Osteocyte (in vitro differentiated cells): ENCODE results near the gene DHRS7. TPM values are rescaled to one million over a fixed set of nuclear protein-coding genes. Genes with fewer than 3 reads are reported as not detected.
"Not testable (repeated sequence)": the region's sequence is repeated elsewhere in the genome, so short reads cannot be mapped to it uniquely, and the experiment has no call there.

ENCODE experiments used
- DNase-seq: peaks from one replicate; pipeline ENCODE4 v3.0.0; 2021; ENCODE audit warnings: mixed read lengths; ENCODE audit not compliant: unreplicated experiment; ENCODE audit errors: extremely low spot score
- H3K27ac Mint-ChIP-seq: one replicate; pipeline ENCODE4 v1.8.0; 2021; ENCODE audit warnings: mild to moderate bottlenecking, mixed read lengths; ENCODE audit not compliant: unreplicated experiment
- H3K27me3 Mint-ChIP-seq: one replicate; pipeline ENCODE4 v1.8.0; 2021; ENCODE audit warnings: mixed read lengths; ENCODE audit not compliant: unreplicated experiment
- H3K36me3 Mint-ChIP-seq: one replicate; pipeline ENCODE4 v1.8.0; 2021; ENCODE audit warnings: mixed read lengths; ENCODE audit not compliant: unreplicated experiment
- H3K4me1 Mint-ChIP-seq: one replicate; pipeline ENCODE4 v1.8.0; 2021; ENCODE audit warnings: mixed read lengths; ENCODE audit not compliant: unreplicated experiment
- H3K4me3 Mint-ChIP-seq: one replicate; pipeline ENCODE4 v1.8.0; 2021; ENCODE audit warnings: mild to moderate bottlenecking, moderate library complexity, mixed read lengths; ENCODE audit not compliant: unreplicated experiment
- H3K9me3 Mint-ChIP-seq: one replicate; pipeline ENCODE4 v1.8.0; 2021; ENCODE audit warnings: mixed read lengths; ENCODE audit not compliant: unreplicated experiment
- CTCF ChIP-seq: fragments of 200-600 bp; sonication (generic); IDR thresholded peaks from 2 replicates; pipeline ENCODE4 v1.5.0; 2021; ENCODE audit warnings: antibody characterized with exemption, mild to moderate bottlenecking, moderate library complexity
- total RNA-seq: library from RNA; stranded (reverse); gene quantifications from 2 replicates; pipeline ENCODE4 v1.2.1, GENCODE V29; 2021

Gene DHRS7
- total RNA-seq, 1 donor from 2014 or later, result 45.5 TPM

DNA sequence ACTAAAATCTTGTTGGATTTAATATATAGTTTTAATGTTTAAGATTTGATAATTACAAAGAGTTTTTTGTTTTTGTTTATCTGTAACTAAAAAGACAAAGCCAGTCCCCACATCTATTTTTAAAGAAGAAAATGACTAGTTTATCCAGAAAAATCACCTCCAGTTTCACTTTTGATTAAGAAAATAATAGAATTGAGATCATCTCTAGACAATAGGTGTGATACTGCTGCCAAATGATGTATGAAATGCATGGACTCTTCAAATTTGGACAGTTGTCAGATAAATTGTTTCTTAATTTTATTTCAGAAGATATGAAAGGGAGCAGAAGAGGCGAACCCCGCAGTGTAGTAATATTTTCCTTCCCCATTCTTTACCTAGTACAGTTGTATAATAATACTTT, 53.5 kb downstream of the DHRS7 start:
- H3K9me3 Mint-ChIP-seq, result no peaks in the 10 kb centered on the region
- H3K4me3 Mint-ChIP-seq, result no peak overlapping the region
- H3K4me1 Mint-ChIP-seq, result peaks cover 9% of the 10 kb centered on the region
- peaks cover 27% of the 10 kb centered on the region for H3K36me3 Mint-ChIP-seq
- DNase-seq, result no peak
- H3K27me3 Mint-ChIP-seq, result no peaks in the 10 kb centered on the region
- no peak for TF ChIP-seq CTCF
- no peak overlapping the region for H3K27ac Mint-ChIP-seq

- no peak overlapping the region for H3K4me3 Mint-ChIP-seq
- H3K36me3 Mint-ChIP-seq, result peaks cover 21% of the 10 kb centered on the region
- H3K27ac Mint-ChIP-seq, result no peak overlapping the region
- DNase-seq, result no peak
- no peaks in the 10 kb centered on the region for H3K27me3 Mint-ChIP-seq
- no peak for TF ChIP-seq CTCF
- peaks cover 14% of the 10 kb centered on the region for H3K4me1 Mint-ChIP-seq
- no peaks in the 10 kb centered on the region for H3K9me3 Mint-ChIP-seq
These were observed 57.7 kb downstream of the DHRS7 start for GRCh38 chr14:60107477-60107876.

GRCh38 chr14:60106339-60106738, 58.9 kb downstream of the DHRS7 start:
- no peak for TF ChIP-seq CTCF
- Mint-ChIP-seq H3K27ac (peak overlapping the region; percentile 23), H3K36me3 (peaks cover 21% of the 10 kb centered on the region), H3K4me3 (no peak overlapping the region), H3K9me3 (no peaks in the 10 kb centered on the region), H3K27me3 (no peaks in the 10 kb centered on the region), H3K4me1 (peaks cover 21% of the 10 kb centered on the region)
- no peak for DNase-seq

DNA sequence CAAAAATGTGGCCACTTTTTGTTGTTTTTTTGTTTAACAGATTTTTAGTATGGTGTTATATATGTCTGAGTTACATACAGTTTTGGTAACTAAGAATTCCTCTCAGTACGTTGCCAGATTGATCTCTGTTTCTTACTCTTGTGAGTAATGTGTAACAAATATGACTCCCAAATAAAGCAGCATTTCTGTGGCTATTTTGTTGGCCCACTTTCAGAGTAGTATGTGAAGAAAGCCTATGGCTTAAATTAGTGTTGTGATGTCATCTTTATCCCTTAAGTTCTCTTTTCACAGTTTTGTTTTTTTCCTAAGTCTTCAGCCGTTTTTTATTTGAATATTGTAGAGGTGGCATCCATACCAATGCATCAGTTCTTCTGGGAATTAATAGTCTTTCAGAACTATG, 62.8 kb downstream of the DHRS7 start:
- Mint-ChIP-seq H3K36me3 (peaks cover 12% of the 10 kb centered on the region), H3K4me3 (no peak overlapping the region), H3K4me1 (peaks cover 21% of the 10 kb centered on the region), H3K27ac (no peak overlapping the region), H3K9me3 (no peaks in the 10 kb centered on the region), H3K27me3 (no peaks in the 10 kb centered on the region)
- no peak for TF ChIP-seq CTCF
- DNase-seq, result no peak

- H3K4me1 Mint-ChIP-seq, result peaks cover 21% of the 10 kb centered on the region
- no peak overlapping the region for H3K27ac Mint-ChIP-seq
- no peaks in the 10 kb centered on the region for H3K9me3 Mint-ChIP-seq
- H3K27me3 Mint-ChIP-seq, result no peaks in the 10 kb centered on the region
- peaks cover 16% of the 10 kb centered on the region for H3K36me3 Mint-ChIP-seq
- TF ChIP-seq CTCF, result no peak
- DNase-seq, result no peak
- H3K4me3 Mint-ChIP-seq, result no peak overlapping the region
These were observed 63.4 kb downstream of the DHRS7 start for GRCh38 chr14:60101786-60102185.

DNA sequence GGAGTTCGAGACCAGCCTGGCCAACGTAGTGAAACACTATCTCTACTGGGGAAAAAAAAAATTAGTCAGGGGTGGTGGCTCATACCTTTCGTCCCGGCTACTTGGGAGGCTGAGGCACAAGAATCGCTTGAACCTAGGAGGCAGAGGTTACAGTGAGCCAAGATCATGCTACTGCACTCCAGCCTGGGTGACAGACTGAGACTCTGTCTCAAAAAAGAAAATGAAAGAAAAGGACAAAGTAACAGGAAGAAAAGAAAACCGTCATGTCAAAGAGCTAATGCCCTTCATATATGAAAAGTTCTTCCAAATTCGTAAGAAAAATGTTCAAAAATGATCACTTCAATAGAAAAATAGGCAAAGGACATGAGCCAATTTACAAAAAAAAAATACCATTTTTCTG, 65.3 kb downstream of the DHRS7 start:
- DNase-seq, H3K4me3 Mint-ChIP-seq, H3K9me3 Mint-ChIP-seq, H3K27me3 Mint-ChIP-seq: not testable (repeated sequence)
- Mint-ChIP-seq H3K27ac (peak overlapping the region; percentile 23), H3K4me1 (peaks cover 24% of the 10 kb centered on the region), H3K36me3 (peaks cover 16% of the 10 kb centered on the region)
